H7 (cell line): ENCODE measurements around the gene TBX4. TPM values are rescaled to one million over a fixed set of nuclear protein-coding genes. Genes with fewer than 3 reads are reported as not detected.
"Not testable (repeated sequence)": the region's sequence is repeated elsewhere in the genome, so short reads cannot be mapped to it uniquely, and the experiment has no call there.

ENCODE experiments used
- DNase-seq: peaks from one replicate; pipeline ENCODE4 v3.0.0; 2012
- H3K27me3 ChIP-seq: 2 replicates; pipeline ENCODE4 v1.6.0; 2011; ENCODE audit warnings: mild to moderate bottlenecking, low read length; ENCODE audit not compliant: control insufficient read depth, insufficient read depth
- H3K36me3 ChIP-seq: replicated peaks from 2 replicates; pipeline ENCODE4 v1.5.1; 2011; ENCODE audit warnings: low read length; ENCODE audit not compliant: control insufficient read depth, insufficient read depth
- H3K4me3 ChIP-seq: 2 replicates; pipeline ENCODE4 v1.5.1; 2011; ENCODE audit warnings: low read depth, mild to moderate bottlenecking, control low read depth, low read length, moderate library complexity; ENCODE audit not compliant: insufficient read depth
- total RNA-seq: library from RNA; depleted of rRNA; stranded (reverse); fragments of >200 nt; shearing (Covaris generic); gene quantifications from 2 replicates; pipeline ENCODE4 v1.2.3, GENCODE V29; 2014

TBX4 gene
- total RNA-seq, 1 experiment from 2014 or later = not detected

DNA sequence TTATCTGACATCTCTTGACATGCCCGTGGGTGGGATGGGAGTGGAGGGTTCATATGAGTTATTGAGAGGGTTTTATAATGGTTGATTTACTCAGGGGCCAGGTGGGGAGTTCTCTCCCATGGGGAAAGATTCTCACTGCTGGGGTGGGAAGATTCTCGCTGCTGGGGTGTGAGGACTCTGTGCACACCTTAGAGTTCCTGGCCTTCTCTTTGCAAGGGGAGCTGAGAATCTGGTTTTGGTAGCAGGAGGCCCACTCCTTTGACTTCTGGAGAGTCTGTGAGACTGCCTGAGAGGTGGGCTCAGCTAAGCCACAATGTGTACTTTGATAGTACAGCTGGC is 31.5 kb downstream of the TBX4 start:
- DNase-seq = no peak
- H3K27me3 ChIP-seq = no peaks in the 10 kb centered on the region
- H3K36me3 ChIP-seq = no peaks in the 10 kb centered on the region
- H3K4me3 ChIP-seq = no peak overlapping the region

DNA sequence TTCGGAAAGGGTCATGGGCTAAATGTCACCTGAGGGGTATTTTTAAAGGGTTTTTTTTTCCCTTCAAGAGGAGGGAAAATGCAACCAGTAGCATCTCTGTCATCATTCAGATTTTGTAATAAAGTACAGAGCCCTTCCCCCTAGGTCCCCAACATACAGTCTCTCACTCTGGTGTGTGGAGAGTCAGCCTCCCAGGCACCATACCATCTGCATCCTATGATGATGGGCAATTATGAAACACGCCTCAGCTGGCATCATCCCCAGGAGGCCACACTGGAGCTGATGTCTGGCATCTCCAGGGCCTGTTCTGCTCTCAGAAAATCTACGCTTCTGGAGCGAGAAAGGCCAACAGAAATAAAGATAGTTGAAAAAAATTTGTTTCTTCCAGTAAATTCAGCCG is 32.0 kb downstream of the TBX4 start:
- no peak overlapping the region for H3K4me3 ChIP-seq
- no peak for DNase-seq
- no peaks in the 10 kb centered on the region for H3K36me3 ChIP-seq
- no peaks in the 10 kb centered on the region for H3K27me3 ChIP-seq

DNA sequence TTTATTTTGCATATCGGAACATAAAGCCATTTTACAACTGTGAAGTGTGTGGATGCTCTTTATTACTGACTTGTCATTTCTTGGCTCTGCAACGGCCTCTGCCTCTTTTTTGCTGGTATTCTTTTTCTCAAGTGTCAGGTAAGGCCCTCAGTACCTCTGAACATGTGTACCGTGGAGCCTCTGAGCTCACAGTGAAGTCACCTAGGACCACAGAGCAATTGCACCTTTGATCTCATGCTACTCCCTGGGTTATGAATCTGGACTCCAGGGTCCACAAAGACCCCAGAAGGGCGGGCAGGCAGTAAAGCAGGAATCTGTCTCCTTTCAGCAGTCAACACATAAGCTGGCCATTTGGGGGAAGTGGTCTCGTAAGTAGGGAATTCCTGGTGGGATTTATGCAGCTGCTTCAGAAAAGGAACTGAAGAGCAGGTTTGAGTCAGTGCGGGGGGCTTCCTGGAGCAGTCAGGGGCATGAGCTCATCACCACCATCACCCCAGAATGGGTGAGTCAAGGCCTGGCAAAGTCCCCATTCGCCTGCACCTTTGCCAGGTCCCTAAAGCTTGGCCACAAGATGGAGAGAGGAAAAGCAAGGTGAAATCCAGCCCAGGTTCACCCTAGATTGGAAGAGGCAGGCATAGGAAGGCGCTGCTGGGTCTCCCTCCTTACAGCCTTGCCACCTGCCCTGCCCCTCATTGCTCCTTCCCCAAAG is 33.0 kb downstream of the TBX4 start:
- Histone ChIP-seq H3K27me3 (no peaks in the 10 kb centered on the region), H3K4me3 (no peak overlapping the region), H3K36me3 (no peaks in the 10 kb centered on the region)
- peak; percentile 16 for DNase-seq

DNA sequence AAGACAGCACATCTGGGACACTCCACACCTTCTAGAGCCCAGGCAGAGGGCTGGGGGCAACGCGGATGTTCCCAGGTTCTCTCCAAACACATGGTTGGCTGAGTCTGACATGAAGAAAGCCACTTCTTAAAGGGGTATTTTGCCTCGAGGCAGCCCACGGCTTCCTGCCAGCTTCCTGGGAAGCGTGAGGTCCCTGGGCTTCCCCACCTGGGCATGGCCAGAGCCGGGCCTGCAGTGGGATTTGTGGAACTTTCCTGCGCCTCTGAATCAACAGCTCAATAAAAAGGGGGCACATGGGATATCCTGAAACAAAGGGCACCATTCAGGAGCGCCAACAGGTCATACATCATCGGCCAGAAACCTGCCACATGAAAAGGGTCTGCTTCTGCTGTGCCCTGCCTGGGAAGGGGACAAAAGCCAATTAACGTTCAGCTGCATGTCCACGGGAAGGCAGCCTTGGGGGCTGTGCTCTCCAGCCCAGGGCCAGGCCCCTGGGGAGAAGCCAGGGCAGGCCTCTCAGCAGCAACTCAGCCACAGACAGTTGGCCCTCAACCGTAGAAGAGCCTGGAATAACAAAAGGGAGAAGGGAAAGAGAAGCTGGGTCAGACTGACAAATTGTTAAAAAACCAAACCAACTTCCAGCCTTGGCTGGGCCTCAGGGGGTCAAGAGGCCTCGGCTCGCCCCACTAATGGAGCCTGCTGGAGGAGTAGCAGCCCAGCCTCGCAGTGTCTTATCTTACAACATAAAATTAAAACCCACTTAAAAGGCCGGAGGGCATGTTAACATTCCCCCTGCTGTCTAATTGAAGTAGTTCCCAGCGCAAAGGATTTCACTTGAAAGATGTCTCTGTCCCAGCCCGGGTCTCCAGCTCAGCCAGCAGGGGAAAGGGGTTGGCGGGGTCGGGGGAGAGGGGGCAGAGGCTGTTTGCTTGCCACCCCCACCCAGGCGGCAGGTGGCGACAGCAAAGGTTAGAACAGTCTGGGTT is 34.2 kb downstream of the TBX4 start:
- DNase-seq = peak; percentile 67
- Histone ChIP-seq H3K27me3 (no peaks in the 10 kb centered on the region), H3K4me3 (no peak overlapping the region), H3K36me3 (no peaks in the 10 kb centered on the region)

DNA sequence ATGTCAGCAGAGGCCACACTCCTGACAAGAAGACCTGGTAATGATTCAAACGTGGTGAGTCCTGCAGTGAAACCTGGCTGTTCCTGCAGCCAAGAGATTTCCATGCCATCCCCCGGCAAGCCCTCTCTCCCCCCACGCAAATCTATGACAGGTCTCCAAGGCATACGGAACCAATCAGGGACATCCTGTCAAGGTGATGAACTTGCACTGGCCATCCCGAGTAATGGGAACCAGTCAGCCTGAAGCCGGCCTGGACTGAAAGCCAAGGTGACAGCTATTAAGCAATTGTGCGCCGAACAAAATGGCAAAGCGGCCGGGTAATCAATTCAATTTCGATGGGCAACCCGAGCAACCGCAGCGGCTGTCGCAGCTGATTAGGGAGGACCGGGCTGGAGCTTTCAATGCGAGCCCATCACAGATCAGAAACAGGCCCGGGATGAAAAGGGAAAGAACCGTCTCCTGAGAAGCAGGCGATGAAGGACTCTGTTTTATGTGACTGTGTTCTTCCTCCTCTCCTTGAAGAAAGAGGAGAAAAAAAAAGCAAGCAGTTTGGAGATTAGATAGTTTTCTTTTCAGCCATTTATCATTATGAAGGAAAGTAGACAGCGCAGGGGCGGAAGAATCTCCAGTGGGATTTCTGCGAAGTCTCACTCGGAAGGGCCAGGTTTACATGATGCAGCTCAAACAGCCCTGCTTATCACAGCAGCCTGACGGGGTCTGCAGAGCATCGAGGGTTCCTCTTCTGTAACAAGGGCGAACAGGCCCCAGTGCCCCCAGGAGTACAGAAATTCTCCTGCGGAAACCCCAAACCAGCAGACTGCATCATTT is 35.2 kb downstream of the TBX4 start:
- peak; percentile 44 for DNase-seq
- H3K4me3 ChIP-seq = no peak overlapping the region
- H3K36me3 ChIP-seq = no peaks in the 10 kb centered on the region
- no peaks in the 10 kb centered on the region for H3K27me3 ChIP-seq

DNA sequence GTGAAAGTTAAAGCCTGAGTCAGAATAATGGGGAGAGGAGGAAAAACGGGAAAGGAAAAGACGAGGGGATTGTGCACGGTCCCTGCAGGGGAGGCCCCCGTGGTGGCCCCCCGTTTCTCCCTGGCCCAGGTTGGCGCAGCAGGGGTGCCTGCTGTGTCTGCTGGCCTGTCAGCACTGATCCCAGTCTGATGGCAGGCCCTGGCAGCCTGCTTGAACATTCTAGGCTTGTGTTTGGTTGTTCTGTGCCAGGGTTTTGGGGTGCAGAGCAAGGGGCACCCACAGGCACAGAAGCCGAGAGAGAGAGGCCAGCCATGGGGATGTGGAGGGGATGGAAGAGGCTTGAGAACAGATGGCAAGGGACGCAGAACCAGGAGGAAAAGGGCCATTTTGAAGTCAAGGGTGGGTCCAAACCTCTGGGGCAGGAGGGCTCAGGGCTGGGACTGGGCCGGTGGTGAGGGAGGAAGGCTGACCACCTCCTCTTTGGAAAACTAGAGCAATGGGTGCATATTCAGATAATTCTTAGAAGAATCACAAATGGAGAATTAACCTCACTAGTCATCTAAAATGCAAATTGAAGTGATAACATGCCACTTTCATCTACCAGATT is 35.9 kb downstream of the TBX4 start:
- H3K4me3 ChIP-seq = no peak overlapping the region
- DNase-seq = peak; percentile 19

DNA sequence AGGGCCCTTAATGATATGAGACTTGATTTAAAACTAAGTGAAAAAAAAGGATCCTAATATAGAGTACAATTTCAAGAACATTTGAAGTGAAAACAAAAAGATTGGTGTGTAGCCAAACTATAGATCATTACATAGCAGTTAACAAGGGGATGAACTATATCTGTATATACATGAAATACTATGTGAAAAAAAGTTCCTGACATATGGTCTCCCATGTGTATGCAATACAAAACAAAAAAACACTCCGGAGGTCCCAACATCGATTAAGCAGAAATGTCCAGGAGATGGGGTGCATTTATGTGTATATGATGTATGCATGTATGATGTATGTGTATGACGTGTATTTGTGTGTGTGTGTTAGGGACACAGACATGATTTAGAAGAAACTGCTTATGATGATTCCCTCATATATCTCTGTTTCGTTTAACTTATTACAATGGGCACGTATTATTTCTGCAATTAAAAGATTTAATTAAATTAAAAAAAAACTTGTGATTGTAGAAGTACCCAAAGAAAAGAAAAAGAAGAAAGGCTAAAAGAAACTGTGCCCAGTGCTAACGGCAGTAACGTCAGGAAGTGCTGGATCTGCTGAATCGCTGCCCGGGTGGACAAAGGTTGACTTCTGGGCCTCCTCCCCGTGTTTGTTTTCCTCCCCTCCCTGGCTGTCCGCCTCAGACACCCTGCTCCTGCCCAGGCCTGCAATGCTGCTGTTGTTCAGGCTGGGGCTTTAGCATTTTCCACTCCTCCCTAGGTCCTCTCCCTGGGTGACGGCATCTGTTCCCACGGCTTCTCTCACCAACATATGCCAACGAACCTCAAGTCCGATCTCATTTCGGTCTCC is 36.9 kb downstream of the TBX4 start:
- Histone ChIP-seq H3K27me3 (no peaks in the 10 kb centered on the region), H3K4me3 (no peak overlapping the region), H3K36me3 (no peaks in the 10 kb centered on the region)
- DNase-seq = no peak

More for the DNA sequence above, 35.9 kb downstream of the TBX4 start:
- no peaks in the 10 kb centered on the region for H3K36me3 ChIP-seq
- no peaks in the 10 kb centered on the region for H3K27me3 ChIP-seq

DNA sequence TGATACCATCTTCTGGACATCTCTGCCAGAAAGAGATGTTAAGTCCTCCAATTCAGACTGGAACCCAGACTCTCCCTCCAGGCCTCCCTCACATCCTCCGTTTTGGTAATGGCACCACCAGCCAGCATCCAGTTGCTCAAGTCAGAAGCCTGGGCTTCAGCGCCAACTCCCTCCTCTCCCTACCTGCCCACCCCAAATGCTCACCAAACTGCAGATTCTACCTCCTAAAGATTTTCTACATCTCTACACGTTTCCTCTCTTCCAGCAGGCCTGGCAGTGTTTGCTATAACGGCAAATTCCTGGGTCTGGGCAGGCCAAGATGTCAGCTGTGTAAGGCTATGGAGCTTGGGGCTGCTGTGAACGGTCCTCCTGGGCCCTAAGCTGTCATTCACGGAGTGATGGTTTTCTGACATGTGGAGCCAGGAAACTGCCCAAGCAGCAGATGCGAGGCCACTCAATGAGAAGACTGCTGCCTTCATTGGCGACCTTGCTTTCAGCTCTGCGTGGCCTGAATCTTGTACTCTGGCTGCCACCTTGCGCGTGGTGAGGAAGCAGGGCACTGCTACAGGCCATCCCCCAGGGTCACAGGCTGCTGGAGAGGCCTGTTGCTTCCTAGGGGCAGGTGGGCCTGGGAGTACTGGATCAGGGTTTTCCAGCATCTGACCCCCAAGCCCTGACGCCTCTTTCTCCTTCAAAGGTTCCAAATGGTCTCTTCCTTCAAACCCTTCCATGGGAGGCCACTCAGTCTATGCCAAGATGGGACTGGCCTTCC is 37.7 kb downstream of the TBX4 start:
- Histone ChIP-seq H3K36me3 (no peaks in the 10 kb centered on the region), H3K27me3 (no peaks in the 10 kb centered on the region), H3K4me3 (no peak overlapping the region)
- no peak for DNase-seq

DNA sequence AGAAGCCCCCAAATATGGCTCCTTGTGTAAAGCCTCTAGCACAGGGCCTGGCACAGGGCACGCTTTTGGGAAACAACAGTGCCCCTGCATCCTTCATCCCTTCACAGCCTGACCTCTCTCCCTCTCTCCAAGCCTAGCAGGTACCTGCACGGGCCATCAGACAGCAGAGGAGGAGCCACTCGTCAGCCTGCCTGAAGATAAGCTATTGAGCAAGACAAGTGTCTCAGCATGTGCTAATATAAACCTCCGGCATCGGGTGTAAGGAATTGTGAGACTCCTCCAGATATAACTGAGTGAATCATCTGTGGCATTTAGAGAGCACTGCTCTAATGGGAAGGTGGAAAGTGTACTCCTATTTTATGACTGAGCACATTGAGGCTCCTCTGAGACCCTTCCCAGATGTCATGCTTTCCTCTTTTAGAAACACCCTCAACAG is 38.3 kb downstream of the TBX4 start:
- no peaks in the 10 kb centered on the region for H3K27me3 ChIP-seq
- H3K4me3 ChIP-seq = no peak overlapping the region
- H3K36me3 ChIP-seq = no peaks in the 10 kb centered on the region
- DNase-seq = no peak

DNA sequence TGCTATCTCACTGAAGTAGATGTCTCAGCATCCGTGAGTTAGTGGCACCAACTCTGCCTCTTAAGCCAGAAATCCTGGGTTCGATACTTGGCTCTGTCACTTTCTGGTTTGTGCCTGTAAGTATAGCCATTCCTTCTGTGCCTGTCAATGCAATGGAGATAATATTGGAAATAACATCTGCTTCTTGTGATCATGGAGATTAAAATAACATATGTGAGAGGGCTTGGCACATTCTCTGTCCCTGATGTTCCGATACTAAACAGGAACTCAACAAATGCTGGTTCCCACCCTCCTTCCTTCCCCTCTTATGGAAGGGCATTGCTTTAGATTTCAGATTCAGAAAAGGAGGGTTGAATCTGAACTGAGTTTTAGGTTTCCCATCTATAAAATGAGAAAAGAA is 39.8 kb downstream of the TBX4 start:
- no peak for DNase-seq
- no peak overlapping the region for H3K4me3 ChIP-seq
- no peaks in the 10 kb centered on the region for H3K36me3 ChIP-seq
- H3K27me3 ChIP-seq = no peaks in the 10 kb centered on the region

DNA sequence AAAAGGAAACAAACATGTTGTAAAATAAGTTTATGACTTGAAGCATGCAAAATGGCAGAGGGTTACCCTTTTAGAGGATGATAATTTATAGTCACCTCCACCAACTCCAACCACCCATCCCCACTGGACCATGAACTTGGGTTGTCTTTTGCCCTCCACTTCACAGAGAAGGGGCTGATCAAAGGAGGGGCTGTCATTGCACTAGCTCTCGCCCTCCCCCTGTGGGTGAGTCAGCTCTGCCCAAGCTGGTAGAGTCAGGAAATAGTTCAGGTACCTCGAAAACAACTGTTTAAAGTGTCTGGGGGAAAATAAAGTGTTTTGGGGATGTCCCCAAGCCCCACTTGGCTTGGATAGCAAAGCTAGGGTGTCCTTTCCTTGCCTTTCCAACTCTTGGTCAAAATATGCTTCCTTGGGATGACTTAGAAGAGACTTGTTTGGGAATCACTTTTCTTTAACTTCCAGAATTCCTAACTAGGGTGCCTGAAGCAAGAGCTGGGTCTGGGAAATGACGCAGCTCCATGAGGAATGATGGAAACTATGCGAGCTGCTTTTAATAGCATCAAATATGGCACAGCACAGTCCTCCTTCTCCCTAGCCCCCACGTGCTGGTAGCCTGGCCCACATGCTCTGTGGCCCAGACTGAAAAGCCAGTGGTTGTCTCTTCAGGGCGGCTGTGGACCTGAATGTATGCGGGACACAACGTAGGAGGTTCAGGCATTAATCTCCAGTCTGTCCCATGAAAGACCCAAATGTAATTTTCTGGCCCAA is 40.7 kb downstream of the TBX4 start:
- H3K4me3 ChIP-seq = no peak overlapping the region
- H3K27me3 ChIP-seq = no peaks in the 10 kb centered on the region
- DNase-seq = peak; percentile 58
- no peaks in the 10 kb centered on the region for H3K36me3 ChIP-seq

DNA sequence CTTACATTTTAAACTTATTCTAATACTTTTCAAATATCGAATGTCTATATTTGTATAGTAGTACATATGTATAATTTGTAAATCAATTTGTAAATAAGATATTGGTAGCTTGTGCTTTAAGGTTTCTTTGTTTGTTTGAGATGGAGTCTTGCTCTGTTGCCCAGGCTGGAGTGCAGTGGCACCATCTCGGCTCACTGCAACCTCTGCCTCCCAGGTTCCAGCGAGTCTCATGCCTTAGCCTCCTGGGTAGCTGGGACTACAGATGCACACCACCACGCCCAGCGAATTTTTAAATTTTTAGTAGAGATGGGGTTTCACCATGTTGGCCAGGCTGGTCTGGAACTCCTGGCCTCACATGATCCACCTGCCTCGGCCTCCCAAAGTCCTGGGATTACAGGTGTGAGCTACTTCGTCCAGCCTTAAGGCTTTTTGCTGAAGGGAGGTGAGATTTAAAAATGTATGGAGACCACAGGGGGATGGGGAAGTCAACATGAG is 41.7 kb downstream of the TBX4 start:
- not testable (repeated sequence) for H3K36me3 ChIP-seq, H3K27me3 ChIP-seq, H3K4me3 ChIP-seq, DNase-seq
